B cell (primary cell): ENCODE results near the gene PLEKHG2. TPM values are rescaled to one million over a fixed set of nuclear protein-coding genes. Genes with fewer than 3 reads are reported as not detected.
A peak's percentile ranks its signal among the peaks of the same experiment; 100 is the strongest.

Source experiments
- ATAC-seq: fragments of 200-7000 bp; cut with Tn5 transposase; one replicate; pipeline ENCODE4 v1.10.0; 2021; ENCODE audit warnings: low read depth, mild to moderate bottlenecking, moderate number of reproducible peaks, moderate library complexity
- CTCF ChIA-PET: fragments of 350-600 bp; sonication (Branson Sonifier 250); formaldehyde crosslinking; loops from one replicate; lab custom pipeline; 2021; ENCODE audit warnings: antibody characterized with exemption, inconsistent platforms; lab: Charles Lee
- POLR2A ChIA-PET: fragments of 350-600 bp; sonication (Branson Sonifier 250); formaldehyde crosslinking; loops from one replicate; lab custom pipeline; 2021; ENCODE audit warnings: antibody characterized with exemption; lab: Charles Lee
- DNase-seq: peaks from one replicate; pipeline ENCODE4 v3.0.0; 2013
- H2AFZ ChIP-seq: 2 replicates; pipeline ENCODE4 v1.6.1; 2012; ENCODE audit warnings: mild to moderate bottlenecking, low read depth, low read length; ENCODE audit not compliant: insufficient read depth, poor library complexity, severe bottlenecking
- H3K27ac ChIP-seq, 2 donors: 1 replicate in 1 of 2; 2 replicates in 1 of 2; pipeline ENCODE4 v1.5.1; 2012 to 2013; ENCODE audit warnings: low read length in 2 of 2, mild to moderate bottlenecking in 2 of 2, moderate library complexity in 1 of 2
- H3K27me3 ChIP-seq, 4 experiments: fragments of 200-600 bp in 1 of 4; sonication (generic) in 1 of 4; replicated peaks in 1 of 4; 1 replicate in 2 of 4; 2 replicates in 2 of 4; pipeline versions ENCODE4 v1.6.1 to v1.7.0; 2013 to 2016; ENCODE audit warnings: low read length in 3 of 4, mild to moderate bottlenecking in 2 of 4, mixed read lengths in 1 of 4, moderate library complexity in 1 of 4; ENCODE audit not compliant: insufficient read depth in 4 of 4, control insufficient read depth in 3 of 4; ENCODE audit errors: control extremely low read depth in 1 of 4
- H3K36me3 ChIP-seq, 2 experiments: replicated peaks in 1 of 2; 1 replicate in 1 of 2; 2 replicates in 1 of 2; pipeline versions ENCODE4 v1.6.1 to v1.7.1; 2013; ENCODE audit warnings: low read length in 1 of 2; ENCODE audit not compliant: insufficient read depth in 2 of 2, control insufficient read depth in 1 of 2; ENCODE audit errors: control extremely low read depth in 1 of 2, extremely low read depth in 1 of 2
- H3K4me1 ChIP-seq, 2 donors: fragments of 200-600 bp in 1 of 2; sonication (generic) in 1 of 2; 1 replicate in 1 of 2; 2 replicates in 1 of 2; pipeline versions ENCODE4 v1.5.1 to v1.6.1; 2013 to 2017; ENCODE audit warnings: low read length in 2 of 2; ENCODE audit not compliant: control insufficient read depth in 2 of 2, insufficient read depth in 2 of 2
- H3K4me2 ChIP-seq: replicated peaks from 2 replicates; pipeline ENCODE3; 2012; ENCODE audit warnings: mild to moderate bottlenecking, low read depth, low read length; ENCODE audit not compliant: poor library complexity, severe bottlenecking
- H3K4me3 ChIP-seq, 5 experiments: fragments of 200-600 bp in 1 of 5; sonication (generic) in 1 of 5; 1 replicate in 3 of 5; 2 replicates in 2 of 5; pipeline versions ENCODE4 v1.5.1 to v1.7.0; 2011 to 2016; ENCODE audit warnings: low read length in 4 of 5, mild to moderate bottlenecking in 4 of 5, low read depth in 2 of 5, control low read depth in 1 of 5, moderate library complexity in 1 of 5; ENCODE audit not compliant: insufficient read depth in 1 of 5; ENCODE audit errors: control extremely low read depth in 1 of 5, extremely low read depth in 1 of 5
- H3K79me2 ChIP-seq: fragments of 200-600 bp; sonication (generic); one replicate; pipeline ENCODE4 v1.6.0; 2016; ENCODE audit warnings: low read length; ENCODE audit not compliant: control insufficient read depth, insufficient read depth
- H3K9ac ChIP-seq: fragments of 200-600 bp; sonication (generic); 2 replicates; pipeline ENCODE4 v1.6.1; 2017; ENCODE audit warnings: mild to moderate bottlenecking, low read length, moderate library complexity
- H3K9me3 ChIP-seq, 3 donors: one replicate each; pipeline versions ENCODE4 v1.6.1 to v1.7.1; 2013; ENCODE audit warnings: low read length in 2 of 3; ENCODE audit not compliant: control insufficient read depth in 2 of 3, insufficient read depth in 1 of 3; ENCODE audit errors: control extremely low read depth in 1 of 3
- H4K20me1 ChIP-seq: 2 replicates; pipeline ENCODE4 v1.6.0; 2012; ENCODE audit warnings: mild to moderate bottlenecking, low read length; ENCODE audit not compliant: insufficient read depth, control insufficient read depth, poor library complexity, severe bottlenecking
- H3K27ac Mint-ChIP-seq: one replicate; pipeline ENCODE4 v1.8.0; 2021; ENCODE audit warnings: mixed read lengths
- H3K27me3 Mint-ChIP-seq: one replicate; pipeline ENCODE4 v1.8.0; 2021; ENCODE audit warnings: mixed read lengths
- H3K4me1 Mint-ChIP-seq: one replicate; pipeline ENCODE4 v1.8.0; 2021; ENCODE audit warnings: mixed read lengths
- H3K4me3 Mint-ChIP-seq: one replicate; pipeline ENCODE4 v1.8.0; 2021; ENCODE audit warnings: mixed read lengths
- H3K9me3 Mint-ChIP-seq: one replicate; pipeline ENCODE4 v1.8.0; 2022; ENCODE audit warnings: mixed read lengths; ENCODE audit not compliant: insufficient read depth
- CTCF ChIP-seq: fragments of 200-600 bp; IDR thresholded peaks from one replicate; pipeline ENCODE4 v1.8.0; 2022; ENCODE audit warnings: antibody characterized with exemption, mild to moderate bottlenecking
- EZH2 ChIP-seq: IDR thresholded peaks from 2 replicates; pipeline ENCODE4 v1.6.1; 2012; ENCODE audit warnings: borderline replicate concordance, low read depth, mild to moderate bottlenecking, moderate library complexity, low read length; ENCODE audit not compliant: insufficient read depth, poor library complexity, severe bottlenecking
- WGBS: methylation state at CpG from one replicate; pipeline ENCODE4 v1.1.5; 2013; ENCODE audit warnings: missing lambda C conversion rate; ENCODE audit not compliant: insufficient coverage; 5-methylcytosine and 5-hydroxymethylcytosine counted together
- intact Hi-C: fragments of 100-400 bp; cut with micrococcal nuclease; formaldehyde crosslinking; loops from one replicate; pipeline ENCODE4 v1.10.0; 2022
- polyA plus RNA-seq: library from polyadenylated mRNA; depleted of rRNA; stranded (reverse); fragments of >200 nt; gene quantifications from 2 replicates; pipeline ENCODE4 v1.2.3, GENCODE V29; 2012
- total RNA-seq, 2 donors: library from RNA; stranded (reverse); fragments of 120-200 nt in 1 of 2; gene quantifications; 1 replicate in 1 of 2; 2 replicates in 1 of 2; pipeline versions ENCODE4 v1.2.3 to v1.2.4, GENCODE V29; 2013 to 2022

The PLEKHG2 gene
- total and polyA plus RNA-seq, 2 donors (not counting 1 experiment from before 2014, with no cell fraction given): 27.0 to 167 TPM

GRCh38 chr19:39413911-39414608 lies 1.6 kb downstream of the PLEKHG2 start:
- no peak for TF ChIP-seq EZH2
- TF ChIP-seq CTCF: no peak
- 84% methylated on average over 13 of the region's 18 CpGs for WGBS
- Mint-ChIP-seq H3K9me3 (no peaks in the 10 kb centered on the region), H3K27me3 (no peaks in the 10 kb centered on the region), H3K27ac (peak overlapping the region; percentile 90), H3K4me3 (peak overlapping the region; percentile 94), H3K4me1 (peaks cover 44% of the 10 kb centered on the region)
- peaks cover 5% of the 10 kb centered on the region for H4K20me1 ChIP-seq
- peak overlapping the region in 3 of 5 experiments; percentile 90 to 93 (median 92) for H3K4me3 ChIP-seq
- DNase-seq (peak; percentile 51), ATAC-seq (no peak)
- H3K9me3 ChIP-seq: peaks cover 0 to 2% (median 0%) of the 10 kb centered on the region in 3 donors
- peak overlapping the region; percentile 96 for H3K9ac ChIP-seq
- H3K4me2 ChIP-seq: peak overlapping the region; percentile 100
- ChIA-PET POLR2A (interaction anchor here (0.6 to 2.5 kb wide), 6 partner anchors 8 to 31 kb away, joined by 3 to 7 read pairs (median 3); partner anchors contain the start of genes RPS16, SUPT5H and ZFP36), CTCF (interaction anchor here (0.6 to 3.2 kb wide), 7 partner anchors 10 to 119 kb away, joined by 3 to 11 read pairs (median 4); partner anchors contain the start of genes EID2B and RPS16)
- peak overlapping the region; percentile 42 to 96 for H3K27ac ChIP-seq
- H2AFZ ChIP-seq: no peak overlapping the region
- peaks cover 10% of the 10 kb centered on the region for H3K79me2 ChIP-seq
- intact Hi-C loops: loop anchor here (5.0 kb wide), 2 partner anchors 797 to 1363 kb away; partner anchors contain the start of genes EIF3K, MAP4K1, MIA and RAB4B
- H3K27me3 ChIP-seq: no peaks in the 10 kb centered on the region
- peaks cover 0 to 18% of the 10 kb centered on the region in 2 experiments for H3K36me3 ChIP-seq
- peaks cover 24 to 32% of the 10 kb centered on the region in 2 donors for H3K4me1 ChIP-seq
